Measurements from ENCODE around the gene SYNRG.

The SYNRG gene

DNA sequence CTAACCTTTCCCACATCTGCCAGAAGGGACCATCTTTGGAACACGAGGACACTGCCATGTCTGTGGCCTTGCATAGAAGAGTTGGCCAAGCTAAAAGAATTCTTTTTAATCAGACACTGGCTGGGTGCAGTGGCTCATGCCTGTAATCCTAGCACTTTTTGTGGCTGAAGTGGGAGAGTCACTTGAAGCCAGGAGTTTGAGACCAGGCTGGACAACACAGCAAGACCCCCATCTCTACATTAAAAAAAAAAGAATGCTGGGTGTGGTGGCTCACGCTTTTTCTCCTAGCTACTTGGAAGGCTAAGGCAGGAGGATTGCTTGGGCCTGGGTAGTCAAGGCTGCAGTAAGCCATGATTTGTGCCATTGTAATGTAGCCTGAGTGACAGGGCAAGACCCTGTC is 128.8 kb downstream of the SYNRG start:
- FAIRE-seq (no peak), DNase-seq (ENCODE audit: insufficient read length) (no peak)
- TF ChIP-seq POLR2AphosphoS5 (IDR thresholded peaks at IDR 0.05; ENCODE audit: low read depth, low read length), result no peak
- TF ChIP-seq TAF1 (IDR thresholded peaks at IDR 0.05; ENCODE audit: borderline replicate concordance, low read depth, low read length), result no peak
- no peak for TF ChIP-seq POLR2A (IDR thresholded peaks at IDR 0.05; ENCODE audit: low read depth, low read length)

DNA sequence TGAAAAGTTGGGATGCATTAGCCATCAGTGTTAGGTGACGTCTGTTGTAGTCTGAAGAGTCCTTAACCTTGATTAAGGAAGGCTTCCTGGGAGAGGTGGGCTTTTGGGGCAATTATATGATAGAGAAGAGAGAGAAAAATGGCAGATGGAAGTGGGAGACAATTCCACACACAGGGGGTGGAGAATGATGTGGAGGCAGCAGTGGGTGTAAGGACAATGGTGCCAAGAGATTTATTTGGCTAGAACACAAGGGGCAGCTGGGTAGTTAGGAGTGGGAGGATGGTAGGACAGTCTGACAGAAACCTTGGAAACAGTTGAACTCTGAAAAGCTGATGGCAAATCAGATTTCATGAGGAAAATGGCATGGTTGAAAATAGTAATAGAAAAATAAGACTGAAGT is 130.2 kb downstream of the SYNRG start:
- TF ChIP-seq POLR2AphosphoS5 (IDR thresholded peaks at IDR 0.05; ENCODE audit: low read depth, low read length), result no peak
- TF ChIP-seq TAF1 (IDR thresholded peaks at IDR 0.05; ENCODE audit: borderline replicate concordance, low read depth, low read length), result no peak
- TF ChIP-seq POLR2A (IDR thresholded peaks at IDR 0.05; ENCODE audit: low read depth, low read length), result no peak
- DNase-seq (ENCODE audit: insufficient read length), result no peak
- FAIRE-seq, result no peak

DNA sequence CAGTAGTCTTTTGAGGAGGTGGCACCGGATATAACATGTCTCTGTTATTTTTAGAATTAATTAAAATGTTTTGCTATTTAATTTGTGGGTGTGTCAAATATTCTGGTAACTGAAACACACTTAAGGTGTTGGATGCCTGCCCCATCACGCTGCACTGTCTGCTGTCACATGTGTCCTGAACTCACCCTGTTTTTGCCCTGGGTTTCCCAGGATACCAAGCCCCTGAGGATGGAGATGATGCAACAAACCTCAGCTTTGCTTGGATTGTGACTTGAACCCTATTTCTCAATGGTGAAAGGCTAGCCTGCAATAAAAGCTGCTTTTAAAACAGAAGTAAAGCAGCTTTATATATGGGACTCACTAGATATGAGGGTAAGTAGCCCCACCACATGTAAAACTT is 131.0 kb downstream of the SYNRG start:
- TF ChIP-seq POLR2A (IDR thresholded peaks at IDR 0.05; ENCODE audit: low read depth, low read length), result no peak
- no peak for TF ChIP-seq POLR2AphosphoS5 (IDR thresholded peaks at IDR 0.05; ENCODE audit: low read depth, low read length)
- no peak for TF ChIP-seq TAF1 (IDR thresholded peaks at IDR 0.05; ENCODE audit: borderline replicate concordance, low read depth, low read length)
- no peak for DNase-seq (ENCODE audit: insufficient read length)

DNA sequence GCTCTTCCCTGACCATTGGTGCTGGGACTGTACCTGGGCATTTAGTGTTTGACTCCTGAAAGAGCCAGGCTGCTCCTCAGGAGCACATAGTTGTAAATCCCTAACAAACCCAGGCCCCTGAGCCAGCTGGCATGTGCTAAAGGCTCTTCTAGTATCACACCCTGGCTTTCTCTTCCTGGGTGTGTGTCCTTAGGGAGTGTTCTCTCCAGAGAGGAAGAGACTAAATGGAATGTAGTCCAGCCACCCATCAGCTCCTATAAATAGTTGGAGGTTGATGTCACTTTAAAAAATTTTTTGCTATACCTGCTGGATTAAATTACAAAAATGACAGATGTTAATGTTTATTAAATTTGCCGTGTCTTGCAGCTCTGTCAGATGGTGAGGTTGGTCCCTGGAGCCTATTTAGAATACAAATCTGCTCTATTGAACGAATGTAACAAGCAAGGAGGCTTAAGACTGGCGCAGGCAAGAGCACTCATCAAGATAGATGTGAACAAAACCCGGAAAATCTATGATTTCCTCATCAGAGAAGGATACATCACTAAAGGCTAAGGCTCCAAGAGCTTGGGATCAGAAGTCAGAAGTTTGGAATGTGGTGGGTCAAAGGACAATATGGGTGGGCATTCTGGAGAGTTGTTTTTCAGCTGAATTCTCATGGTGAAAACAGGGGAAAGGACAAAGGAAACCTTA is 132.6 kb downstream of the SYNRG start:
- FAIRE-seq (no peak), DNase-seq (ENCODE audit: insufficient read length) (no peak)
- TF ChIP-seq TAF1 (IDR thresholded peaks at IDR 0.05; ENCODE audit: borderline replicate concordance, low read depth, low read length) (no peak), POLR2A (IDR thresholded peaks at IDR 0.05; ENCODE audit: low read depth, low read length) (no peak), POLR2AphosphoS5 (IDR thresholded peaks at IDR 0.05; ENCODE audit: low read depth, low read length) (no peak)

More for the DNA sequence above, 131.0 kb downstream of the SYNRG start:
- no peak for FAIRE-seq

DNA sequence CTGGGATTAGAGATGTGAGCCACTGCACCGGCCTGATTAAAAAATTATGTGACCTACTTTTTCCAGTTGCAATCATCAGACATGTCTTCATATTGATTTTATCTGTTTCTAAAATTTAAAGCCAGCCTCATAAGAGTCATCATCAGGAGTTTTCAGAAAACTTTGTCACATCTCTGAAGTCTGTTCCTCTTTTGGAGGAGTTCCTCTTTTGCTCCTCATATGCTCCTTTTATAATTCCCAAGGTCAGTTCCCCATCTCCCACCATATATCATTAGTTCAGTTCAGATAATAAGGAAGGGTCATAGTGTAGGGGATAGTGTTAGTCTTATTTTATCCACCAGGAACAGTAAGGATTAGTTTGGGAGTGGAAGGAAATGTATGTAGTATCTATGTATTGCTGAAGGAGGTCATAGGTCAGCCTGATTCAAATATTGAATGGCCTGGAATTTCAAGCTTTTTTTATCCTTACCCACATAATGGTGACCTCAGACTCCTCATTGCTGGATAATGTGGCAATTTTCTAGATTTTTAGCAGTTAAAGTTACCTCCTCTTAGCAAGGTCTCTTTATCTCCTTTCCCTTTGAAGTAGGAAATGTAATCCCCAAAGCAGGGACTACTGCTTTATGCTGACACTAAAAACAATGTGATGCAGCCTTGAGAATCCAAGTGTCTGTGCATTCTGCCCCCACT is 133.3 kb downstream of the SYNRG start:
- TF ChIP-seq TAF1 (IDR thresholded peaks at IDR 0.05; ENCODE audit: borderline replicate concordance, low read depth, low read length), result no peak
- DNase-seq (ENCODE audit: insufficient read length) (no peak), FAIRE-seq (no peak)

DNA sequence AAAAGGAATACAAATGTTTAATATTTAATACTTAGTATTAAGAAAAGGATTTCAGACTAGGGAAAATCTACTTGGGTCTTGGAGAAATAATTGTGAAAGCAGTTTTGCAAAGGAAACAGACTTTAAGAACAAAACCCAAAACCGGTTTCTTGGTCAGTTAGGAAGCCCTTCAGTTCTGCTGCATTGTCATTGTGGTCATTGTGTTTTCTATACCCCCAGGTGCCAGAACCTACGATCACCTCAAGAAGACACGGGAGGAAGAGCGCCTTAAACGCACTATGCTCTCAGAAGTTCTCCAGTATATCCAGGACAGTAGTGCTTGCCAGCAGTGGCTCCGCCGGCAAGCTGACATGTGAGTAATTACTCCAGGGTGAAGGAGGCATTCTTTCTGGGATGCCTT is 139.0 kb downstream of the SYNRG start:
- no peak for TF ChIP-seq POLR2AphosphoS5 (IDR thresholded peaks at IDR 0.05; ENCODE audit: low read depth, low read length)
- no peak for FAIRE-seq
- DNase-seq (ENCODE audit: insufficient read length), result no peak

DNA sequence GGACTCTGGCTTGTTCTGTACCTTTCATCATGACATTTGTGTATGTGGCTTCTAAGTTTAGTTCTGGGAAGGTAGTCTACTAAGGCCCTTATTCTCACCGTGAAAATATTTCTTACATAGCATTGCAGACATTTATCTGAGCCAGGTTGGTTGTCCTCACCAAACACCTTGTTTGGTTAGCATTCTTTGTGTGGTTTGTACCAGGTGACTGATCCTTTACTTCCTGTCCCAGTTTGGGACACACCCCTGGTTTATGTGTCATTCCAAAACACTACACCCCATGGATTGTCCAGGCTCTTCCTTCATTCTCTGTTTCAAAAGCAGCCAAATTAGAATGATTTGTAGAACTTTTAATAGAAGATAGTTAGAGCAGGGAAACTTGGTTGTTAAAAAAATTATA is 142.7 kb downstream of the SYNRG start:
- FAIRE-seq (no peak), DNase-seq (ENCODE audit: insufficient read length) (no peak)
- TF ChIP-seq POLR2AphosphoS5 (IDR thresholded peaks at IDR 0.05; ENCODE audit: low read depth, low read length), result no peak
- no peak for TF ChIP-seq POLR2A (IDR thresholded peaks at IDR 0.05; ENCODE audit: low read depth, low read length)
- TF ChIP-seq TAF1 (IDR thresholded peaks at IDR 0.05; ENCODE audit: borderline replicate concordance, low read depth, low read length), result no peak

DNA sequence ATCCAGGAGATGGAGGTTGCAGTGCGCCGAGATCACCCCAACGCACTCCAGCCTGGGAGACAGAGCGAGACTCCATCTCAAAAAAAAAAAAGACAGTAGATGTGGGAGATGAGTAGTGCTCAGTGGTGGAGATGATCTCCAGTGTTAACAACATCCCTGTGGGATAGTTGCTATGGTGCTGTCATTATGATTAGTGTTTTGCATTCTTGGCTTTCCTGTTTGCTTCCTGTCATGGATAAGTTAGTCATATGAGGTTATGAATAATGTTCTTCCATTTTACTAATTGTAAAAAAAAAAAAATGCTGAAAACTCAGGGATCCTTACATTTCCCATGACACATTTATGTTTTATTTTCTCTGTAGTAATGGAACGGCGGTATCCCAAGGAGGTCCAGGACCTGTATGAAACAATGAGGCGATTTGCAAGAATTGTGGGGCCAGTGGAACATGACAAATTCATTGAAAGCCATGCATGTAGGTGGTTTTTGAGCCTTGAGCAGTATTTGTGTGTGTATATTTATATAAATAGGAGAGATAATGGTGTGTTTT is 144.1 kb downstream of the SYNRG start:
- no peak for TF ChIP-seq POLR2A (IDR thresholded peaks at IDR 0.05; ENCODE audit: low read depth, low read length)
- no peak for TF ChIP-seq TAF1 (IDR thresholded peaks at IDR 0.05; ENCODE audit: borderline replicate concordance, low read depth, low read length)
- no peak for TF ChIP-seq POLR2AphosphoS5 (IDR thresholded peaks at IDR 0.05; ENCODE audit: low read depth, low read length)
- FAIRE-seq (no peak), DNase-seq (ENCODE audit: insufficient read length) (no peak)
